A549 (cell line): Measurements from ENCODE around the gene KCNAB2. TPM values are rescaled to one million over a fixed set of nuclear protein-coding genes. Genes with fewer than 3 reads are reported as not detected.
A peak's percentile ranks its signal among the peaks of the same experiment; 100 is the strongest.

Experiments used
- ATAC-seq, 2 experiments: fragments of 200-7000 bp in 1 of 2; fragments of >200 bp in 1 of 2; cut with Nextera tagmentation in 1 of 2; cut with Tn5 transposase in 1 of 2; 3 replicates each; pipeline versions ENCODE4 v1.8.0 to v1.9.1; 2018 to 2020; ENCODE audit warnings: mild to moderate bottlenecking in 1 of 2, moderate library complexity in 1 of 2
- CTCF ChIA-PET: fragments of 300-600 bp; sonication (Branson Sonifier 250); formaldehyde crosslinking; extraction: SDS; loops from one replicate; lab custom pipeline; 2021; ENCODE audit warnings: antibody characterized with exemption, inconsistent platforms; lab: Yijun Ruan, JAX
- POLR2A ChIA-PET: fragments of 350-600 bp; formaldehyde crosslinking; extraction: SDS; loops from one replicate; lab custom pipeline; 2021; ENCODE audit warnings: antibody characterized with exemption, inconsistent platforms; lab: Yijun Ruan, JAX
- DNase-seq, 2 experiments: peaks; one replicate each; pipeline versions ENCODE4 v3.0.0 to v3.0.0-alpha.2; 2011 to 2016; ENCODE audit warnings: low read depth in 1 of 2, low spot score in 1 of 2
- FAIRE-seq: peaks from 2 replicates; lab custom pipeline; 2011; peaks lifted over from hg19 to GRCh38; lab: Jason Lieb, UNC
- H3K27ac ChIP-seq, 2 experiments: fragments of >200 bp; sonication (Bioruptor Twin); formaldehyde crosslinking; 3 replicates each; pipeline ENCODE4 v1.5.1; 2016 to 2017
- H3K4me1 ChIP-seq: fragments of >200 bp; sonication (Bioruptor Twin); formaldehyde crosslinking; 3 replicates; pipeline ENCODE4 v1.6.1; 2016
- H3K4me2 ChIP-seq: fragments of >200 bp; sonication (Bioruptor Twin); formaldehyde crosslinking; 3 replicates; pipeline ENCODE4 v1.6.1; 2016
- H3K4me3 ChIP-seq: fragments of >200 bp; sonication (Bioruptor Twin); formaldehyde crosslinking; 3 replicates; pipeline ENCODE4 v1.5.1; 2016
- H3K9me3 ChIP-seq: fragments of >200 bp; sonication (Bioruptor Twin); formaldehyde crosslinking; 3 replicates; pipeline ENCODE4 v1.6.1; 2016
- CBX8 ChIP-seq: fragments of 200-600 bp; sonication (generic); IDR thresholded peaks from 2 replicates; pipeline ENCODE4 v1.6.1; 2016
- CHD2 ChIP-seq: fragments of 150-350 bp; IDR thresholded peaks from 2 replicates; pipeline ENCODE4 v1.6.1; 2014; ENCODE audit warnings: low read length; ENCODE audit not compliant: partially characterized antibody
- CHD4 ChIP-seq: fragments of 200-600 bp; sonication (generic); IDR thresholded peaks from 2 replicates; pipeline ENCODE4 v1.6.1; 2016; ENCODE audit warnings: antibody characterized with exemption, mild to moderate bottlenecking, borderline replicate concordance
- EHF ChIP-seq: fragments of 250-450 bp; sonication (Bioruptor Pico); IDR thresholded peaks from 2 replicates; pipeline ENCODE4 v1.5.0; 2020; ENCODE audit warnings: mild to moderate bottlenecking
- EP300 ChIP-seq, 2 experiments: fragments of >200 bp; sonication (Bioruptor Twin); formaldehyde crosslinking; IDR thresholded peaks; 2 replicates in 1 of 2; 3 replicates in 1 of 2; pipeline ENCODE4 v1.6.1; 2016 to 2017
- HDAC2 ChIP-seq: fragments of 200-600 bp; sonication (generic); IDR thresholded peaks from 2 replicates; pipeline ENCODE4 v1.6.1; 2016
- HEYL ChIP-seq: fragments of 250-450 bp; sonication (Bioruptor Pico); IDR thresholded peaks from 2 replicates; pipeline ENCODE4 v1.8.0; 2021; ENCODE audit warnings: mild to moderate bottlenecking, moderate library complexity
- HOXA7 ChIP-seq: fragments of 250-450 bp; sonication (Bioruptor Pico); IDR thresholded peaks from 2 replicates; pipeline ENCODE4 v1.5.0; 2020; ENCODE audit warnings: mild to moderate bottlenecking, moderate library complexity
- HOXB13 ChIP-seq: fragments of 250-450 bp; sonication (Bioruptor Pico); IDR thresholded peaks from 2 replicates; pipeline ENCODE4 v1.5.0; 2020; ENCODE audit warnings: low read depth, mild to moderate bottlenecking, moderate library complexity
- HOXB5 ChIP-seq: fragments of 250-450 bp; sonication (Bioruptor Pico); IDR thresholded peaks from 2 replicates; pipeline ENCODE4 v1.5.0; 2020; ENCODE audit warnings: mild to moderate bottlenecking, moderate library complexity
- MAFK ChIP-seq: fragments of 450-650 bp; IDR thresholded peaks from 2 replicates; pipeline ENCODE4 v1.6.1; 2014; ENCODE audit not compliant: partially characterized antibody
- MYC ChIP-seq: IDR thresholded peaks from 2 replicates; pipeline ENCODE4 v1.6.1; 2012; ENCODE audit warnings: mild to moderate bottlenecking, inconsistent platforms, low read length, improper control_type of control experiment, borderline replicate concordance
- NFE2L2 ChIP-seq: fragments of 150-350 bp; conservative IDR thresholded peaks from 2 replicates; pipeline ENCODE4 v1.6.1; 2014; ENCODE audit warnings: low read length
- NPAS2 ChIP-seq: fragments of 250-450 bp; sonication (Bioruptor Pico); IDR thresholded peaks from 2 replicates; pipeline ENCODE4 v1.8.0; 2022; ENCODE audit warnings: mild to moderate bottlenecking, moderate library complexity, borderline replicate concordance
- NR3C1 ChIP-seq: fragments of >200 bp; sonication (Bioruptor Twin); formaldehyde crosslinking; IDR thresholded peaks from 3 replicates; pipeline ENCODE4 v1.6.1; 2017
- POLR2A ChIP-seq: IDR thresholded peaks from 2 replicates; pipeline ENCODE4 v1.6.1; 2012; ENCODE audit warnings: mild to moderate bottlenecking, low read length
- RARB ChIP-seq: fragments of 250-450 bp; sonication (Bioruptor Pico); IDR thresholded peaks from 2 replicates; pipeline ENCODE4 v1.8.0; 2021; ENCODE audit warnings: mild to moderate bottlenecking, moderate library complexity
- RCOR1 ChIP-seq: fragments of 150-350 bp; IDR thresholded peaks from 2 replicates; pipeline ENCODE4 v1.6.1; 2014; ENCODE audit warnings: antibody characterized with exemption, low read length, low read depth
- RFX5 ChIP-seq: fragments of 450-650 bp; IDR thresholded peaks from 2 replicates; pipeline ENCODE4 v1.7.1; 2014; ENCODE audit warnings: antibody characterized with exemption, mild to moderate bottlenecking, moderate library complexity
- RNF2 ChIP-seq: fragments of 200-600 bp; sonication (generic); IDR thresholded peaks from 2 replicates; pipeline ENCODE4 v1.6.1; 2016; ENCODE audit warnings: low read depth, mild to moderate bottlenecking, antibody characterized with exemption, moderate library complexity, borderline replicate concordance
- SMC3 ChIP-seq: fragments of >200 bp; sonication (Bioruptor Twin); formaldehyde crosslinking; IDR thresholded peaks from 3 replicates; pipeline ENCODE4 v1.6.1; 2018; ENCODE audit warnings: inconsistent platforms
- SREBF2 ChIP-seq: fragments of 450-650 bp; IDR thresholded peaks from 2 replicates; pipeline ENCODE4 v1.6.1; 2014; ENCODE audit warnings: mild to moderate bottlenecking, moderate library complexity
- TFCP2L1 ChIP-seq: fragments of 250-450 bp; sonication (Bioruptor Pico); IDR thresholded peaks from 2 replicates; pipeline ENCODE4 v1.5.0; 2021; ENCODE audit warnings: mild to moderate bottlenecking
- TP53 ChIP-seq: fragments of 250-450 bp; sonication (Bioruptor Pico); IDR thresholded peaks from 2 replicates; pipeline ENCODE4 v1.5.0; 2021; ENCODE audit warnings: mild to moderate bottlenecking, moderate library complexity
- WGBS: methylation state at CpG from one replicate; pipeline ENCODE4 v1.1.6; 2017; ENCODE audit errors: missing lambda C conversion rate; 5-methylcytosine and 5-hydroxymethylcytosine counted together
- polyA plus RNA-seq, 4 experiments: library from polyadenylated mRNA; depleted of rRNA in 3 of 4; stranded (reverse); fragments of >200 nt; fragmentation: RNase III in 1 of 4; extraction: RNeasy Plus Mini Kit Qiagen cat#74134 plus additional on column Dnase treatment in 1 of 4; gene quantifications; 2 replicates in 3 of 4; 3 replicates in 1 of 4; pipeline ENCODE4 v1.2.3, GENCODE V29; 2011 to 2017
- TF ChIP-seq, protein P1 (sequence below): fragments of 250-450 bp; sonication (Bioruptor Pico); IDR thresholded peaks from 2 replicates; pipeline ENCODE4 v1.5.0; 2020; ENCODE audit warnings: low read depth, mild to moderate bottlenecking, moderate library complexity
- TF ChIP-seq, protein P2 (sequence below): fragments of 250-450 bp; sonication (Bioruptor Pico); IDR thresholded peaks from 2 replicates; pipeline ENCODE4 v1.5.0; 2021; ENCODE audit warnings: mild to moderate bottlenecking, moderate library complexity, borderline replicate concordance

Gene KCNAB2
- polyA plus RNA-seq, 2 of the 4 experiments (the other 2 are of a cell fraction), result 7.3 to 9.9 TPM

DNA sequence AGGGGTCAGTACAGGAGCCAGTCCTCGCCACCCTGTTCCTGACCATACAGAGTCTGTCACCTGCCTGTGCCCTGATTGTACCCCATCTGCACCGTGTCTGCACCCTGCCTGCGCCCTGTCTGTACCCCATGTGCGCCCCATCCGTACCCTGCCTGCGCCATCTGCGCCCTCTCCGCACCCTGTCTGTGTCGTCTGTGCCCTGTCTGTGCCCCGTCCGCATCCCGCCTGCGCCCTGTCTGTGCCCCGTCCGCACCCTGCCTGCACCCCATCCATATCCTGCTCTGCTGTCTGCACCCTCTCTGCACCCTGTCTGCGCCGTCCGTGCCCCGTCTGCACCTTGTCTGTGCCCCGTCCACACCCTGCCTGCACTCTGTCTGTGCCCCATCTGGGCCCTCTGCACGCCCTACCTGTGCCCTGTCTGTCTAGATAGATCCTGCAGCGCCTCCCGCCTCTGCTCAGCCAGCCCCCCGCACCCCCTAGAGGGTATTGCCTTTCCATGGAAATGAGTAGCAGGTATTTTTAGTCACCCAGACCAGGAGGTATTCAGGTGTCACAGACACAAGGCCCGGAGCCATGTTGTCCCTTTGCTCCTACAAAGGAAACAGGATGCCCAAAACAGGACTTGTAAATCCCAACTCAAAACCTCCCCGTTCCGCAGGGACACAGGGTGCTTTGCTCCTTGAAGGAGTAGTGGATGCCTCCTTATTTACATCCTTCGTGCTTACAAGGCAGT is 45.8 kb upstream of the KCNAB2 start:
- CTCF ChIA-PET, result no interaction called here
- WGBS, result 91% methylated on average over 28 of the region's 28 CpGs
- DNase-seq, result no peak
- no peak for FAIRE-seq
- Histone ChIP-seq H3K27ac (no peak overlapping the region), H3K4me2 (no peak overlapping the region)
- POLR2A ChIA-PET, result no interaction called here
- TF ChIP-seq CHD2, result no peak
- no peak for TF ChIP-seq TFCP2L1 (CRISPR knock-in tag)
- TF ChIP-seq HEYL (CRISPR knock-in tag), result no peak
- TF ChIP-seq NR3C1, result no peak
- no peak for TF ChIP-seq RNF2
- TF ChIP-seq, protein P1, sequence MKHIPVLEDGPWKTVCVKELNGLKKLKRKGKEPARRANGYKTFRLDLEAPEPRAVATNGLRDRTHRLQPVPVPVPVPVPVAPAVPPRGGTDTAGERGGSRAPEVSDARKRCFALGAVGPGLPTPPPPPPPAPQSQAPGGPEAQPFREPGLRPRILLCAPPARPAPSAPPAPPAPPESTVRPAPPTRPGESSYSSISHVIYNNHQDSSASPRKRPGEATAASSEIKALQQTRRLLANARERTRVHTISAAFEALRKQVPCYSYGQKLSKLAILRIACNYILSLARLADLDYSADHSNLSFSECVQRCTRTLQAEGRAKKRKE (CRISPR knock-in tag), result no peak
- TF ChIP-seq MAFK, result no peak
- TF ChIP-seq RCOR1, result no peak
- no peak for TF ChIP-seq CBX8
- no peak for TF ChIP-seq NFE2L2
- no peak for TF ChIP-seq HOXA7 (CRISPR knock-in tag)
- TF ChIP-seq HOXB13, result no peak
- TF ChIP-seq SMC3, result no peak
- TF ChIP-seq NPAS2 (CRISPR knock-in tag), result no peak
- TF ChIP-seq CHD4, result no peak
- no peak for TF ChIP-seq EHF (CRISPR knock-in tag)
- TF ChIP-seq, all 56 proteins: peak for 0
- Histone ChIP-seq H3K4me1 (no peaks in the 10 kb centered on the region), H3K9me3 (no peaks in the 10 kb centered on the region), H3K4me3 (no peak overlapping the region)
- ATAC-seq, result no peak

DNA sequence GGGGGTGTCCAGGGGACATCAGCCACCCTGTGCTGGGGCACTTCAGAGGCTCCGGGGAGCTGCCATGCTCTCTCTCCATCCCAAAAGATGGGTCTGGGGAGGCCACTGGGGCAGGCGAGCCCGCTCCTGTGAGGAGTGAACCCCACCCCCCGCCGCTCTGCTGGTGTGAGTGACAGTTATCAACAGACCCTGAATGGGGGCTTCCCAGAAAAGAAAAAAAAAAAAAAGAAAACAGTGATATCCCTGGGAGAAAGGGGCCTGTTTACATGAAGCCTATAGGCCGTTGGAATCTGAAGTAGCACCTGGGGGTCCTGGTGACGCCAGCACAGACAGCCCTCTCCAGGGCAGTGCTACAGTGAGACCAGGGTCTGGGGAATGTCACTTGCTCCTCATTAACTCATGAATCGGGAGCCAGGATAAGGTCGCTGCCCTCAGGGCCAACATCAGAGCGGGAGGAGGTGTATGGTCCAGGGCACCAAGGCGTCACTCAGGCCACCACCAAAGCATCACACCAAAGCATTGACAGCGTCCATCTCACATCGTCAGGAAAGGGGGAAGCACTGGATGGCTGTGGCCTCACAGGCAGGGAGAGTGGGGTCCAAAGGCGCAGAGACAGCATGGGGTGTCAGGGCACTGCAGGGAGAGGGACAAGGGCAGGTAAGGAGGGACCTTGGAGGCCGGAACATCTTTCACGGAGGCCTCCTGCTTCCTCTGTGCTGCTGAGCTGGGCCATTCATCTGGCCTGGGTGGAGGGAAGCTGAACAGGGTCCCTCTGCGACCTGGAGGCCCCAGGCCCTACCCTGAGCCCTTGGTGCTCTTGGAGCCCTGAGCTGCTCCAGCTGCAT is 45.0 kb upstream of the KCNAB2 start:
- H3K4me3 ChIP-seq, result no peak overlapping the region
- DNase-seq (no peak), FAIRE-seq (no peak), ATAC-seq (no peak)
- no peaks in the 10 kb centered on the region for H3K9me3 ChIP-seq
- WGBS, result 89% methylated on average over 15 of the region's 17 CpGs
- H3K4me2 ChIP-seq, result no peak overlapping the region
- CTCF ChIA-PET, result no interaction called here
- no peak for TF ChIP-seq RARB (CRISPR knock-in tag)
- no peak for TF ChIP-seq HEYL (CRISPR knock-in tag)
- TF ChIP-seq, protein P2, sequence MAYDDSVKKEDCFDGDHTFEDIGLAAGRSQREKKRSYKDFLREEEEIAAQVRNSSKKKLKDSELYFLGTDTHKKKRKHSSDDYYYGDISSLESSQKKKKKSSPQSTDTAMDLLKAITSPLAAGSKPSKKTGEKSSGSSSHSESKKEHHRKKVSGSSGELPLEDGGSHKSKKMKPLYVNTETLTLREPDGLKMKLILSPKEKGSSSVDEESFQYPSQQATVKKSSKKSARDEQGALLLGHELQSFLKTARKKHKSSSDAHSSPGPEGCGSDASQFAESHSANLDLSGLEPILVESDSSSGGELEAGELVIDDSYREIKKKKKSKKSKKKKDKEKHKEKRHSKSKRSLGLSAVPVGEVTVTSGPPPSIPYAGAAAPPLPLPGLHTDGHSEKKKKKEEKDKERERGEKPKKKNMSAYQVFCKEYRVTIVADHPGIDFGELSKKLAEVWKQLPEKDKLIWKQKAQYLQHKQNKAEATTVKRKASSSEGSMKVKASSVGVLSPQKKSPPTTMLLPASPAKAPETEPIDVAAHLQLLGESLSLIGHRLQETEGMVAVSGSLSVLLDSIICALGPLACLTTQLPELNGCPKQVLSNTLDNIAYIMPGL (CRISPR knock-in tag), result no peak
- TF ChIP-seq EP300 (IDR thresholded peaks at IDR 0.05), result no peak
- TF ChIP-seq SMC3, result no peak
- H3K4me1 ChIP-seq, result no peaks in the 10 kb centered on the region
- POLR2A ChIA-PET, result no interaction called here
- H3K27ac ChIP-seq, result no peak overlapping the region

DNA sequence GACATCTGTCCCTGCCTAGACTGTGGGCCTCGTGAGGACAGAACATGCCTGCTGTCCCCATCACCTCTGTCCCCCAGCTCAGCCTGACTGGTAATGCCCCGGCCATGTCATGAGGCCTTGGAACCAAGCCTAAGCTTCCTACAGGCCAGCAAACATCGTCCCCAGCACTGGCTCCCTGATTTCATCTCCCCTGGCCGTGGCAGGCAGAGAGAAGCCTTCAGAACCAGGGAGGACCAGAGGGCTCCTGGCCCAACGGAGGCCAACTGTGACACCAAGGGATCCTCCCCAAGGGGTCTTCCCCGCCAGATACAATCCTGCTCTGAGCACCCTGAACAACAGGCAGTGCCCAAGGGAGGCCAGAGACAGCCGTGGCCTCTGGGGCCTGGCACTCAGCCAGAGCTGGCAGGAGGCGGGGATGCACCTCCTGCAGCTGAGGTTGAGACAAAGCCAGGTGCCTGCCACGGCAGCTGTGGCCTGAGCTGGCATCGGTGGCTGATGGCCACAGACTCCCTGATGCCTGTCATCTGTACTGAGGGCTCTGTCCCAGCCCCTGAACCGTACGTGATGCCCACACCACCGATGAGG is 43.6 kb upstream of the KCNAB2 start:
- DNase-seq (no peak), ATAC-seq (peak; percentile 21 to 24; a peak in 2 of 6 replicates), FAIRE-seq (no peak)
- POLR2A ChIA-PET, result no interaction called here
- CTCF ChIA-PET, result interaction anchor here (0.8 kb wide), 1 partner anchor 19 kb away, joined by 3 read pairs; no protein-coding TSS in a partner anchor
- Histone ChIP-seq H3K4me3 (no peak overlapping the region), H3K4me1 (no peaks in the 10 kb centered on the region), H3K27ac (no peak overlapping the region), H3K9me3 (no peaks in the 10 kb centered on the region), H3K4me2 (no peak overlapping the region)
- TF ChIP-seq MYC (no peak), HDAC2 (no peak), TP53 (no peak), HEYL (CRISPR knock-in tag) (no peak), POLR2A (no peak), SREBF2 (no peak), HOXB5 (CRISPR knock-in tag) (no peak), EHF (CRISPR knock-in tag) (no peak), RFX5 (no peak)
- 56% methylated on average over 12 of the region's 13 CpGs for WGBS
